WTC11 (cell line): ENCODE data around the gene AHNAK2. TPM values are rescaled to one million over a fixed set of nuclear protein-coding genes. Genes with fewer than 3 reads are reported as not detected.
"Not testable (repeated sequence)": the region's sequence is repeated elsewhere in the genome, so short reads cannot be mapped to it uniquely, and the experiment has no call there.

Experiments
- ATAC-seq: fragments of 200-7000 bp; cut with Tn5 transposase; 2 replicates; pipeline ENCODE4 v1.10.0; 2021; ENCODE audit warnings: mild to moderate bottlenecking, moderate library complexity
- CTCF ChIA-PET: fragments of 300-600 bp; sonication (Branson Sonifier 250); formaldehyde crosslinking; loops from one replicate; lab custom pipeline; 2021; ENCODE audit warnings: antibody characterized with exemption; lab: Charles Lee
- POLR2A ChIA-PET: fragments of 350-600 bp; sonication (Branson Sonifier 250); formaldehyde crosslinking; loops from one replicate; lab custom pipeline; 2021; ENCODE audit warnings: antibody characterized with exemption; lab: Charles Lee
- DNase-seq: peaks from one replicate; pipeline ENCODE4 v3.0.0; 2021; ENCODE audit warnings: low spot score
- H3K27ac Mint-ChIP-seq: 2 replicates; pipeline ENCODE4 v1.8.0; 2021; ENCODE audit warnings: mixed read lengths
- H3K27me3 Mint-ChIP-seq: 2 replicates; pipeline ENCODE4 v1.8.0; 2021; ENCODE audit warnings: low read depth, mild to moderate bottlenecking, moderate library complexity, mixed read lengths
- H3K36me3 Mint-ChIP-seq: 2 replicates; pipeline ENCODE4 v1.8.0; 2021; ENCODE audit warnings: mixed read lengths
- H3K4me1 Mint-ChIP-seq: 2 replicates; pipeline ENCODE4 v1.8.0; 2022; ENCODE audit warnings: mixed read lengths
- H3K4me3 Mint-ChIP-seq: 2 replicates; pipeline ENCODE4 v1.8.0; 2021; ENCODE audit warnings: mild to moderate bottlenecking, moderate library complexity, mixed read lengths
- H3K9me3 Mint-ChIP-seq: 2 replicates; pipeline ENCODE4 v1.8.0; 2021; ENCODE audit warnings: mixed read lengths
- CREM ChIP-seq: sonication (generic); formaldehyde crosslinking; IDR thresholded peaks from 2 replicates; pipeline ENCODE4 v1.8.1; 2022; ENCODE audit warnings: mild to moderate bottlenecking, missing genetic modification reagents, moderate library complexity
- KAT7 ChIP-seq: sonication (generic); formaldehyde crosslinking; IDR thresholded peaks from 2 replicates; pipeline ENCODE4 v1.8.1; 2023; ENCODE audit warnings: missing genetic modification reagents, mild to moderate bottlenecking, borderline replicate concordance
- MYBL2 ChIP-seq: sonication (generic); formaldehyde crosslinking; IDR thresholded peaks from 2 replicates; pipeline ENCODE4 v1.8.1; 2023; ENCODE audit warnings: mild to moderate bottlenecking, moderate library complexity, missing genetic modification reagents
- NFE2L1 ChIP-seq: sonication (generic); formaldehyde crosslinking; IDR thresholded peaks from 2 replicates; pipeline ENCODE4 v1.8.1; 2023; ENCODE audit warnings: missing genetic modification reagents
- TEAD4 ChIP-seq: sonication (generic); formaldehyde crosslinking; IDR thresholded peaks from 2 replicates; pipeline ENCODE4 v1.8.0; 2022; ENCODE audit warnings: mild to moderate bottlenecking, missing genetic modification reagents
- ZNF121 ChIP-seq: sonication (generic); formaldehyde crosslinking; IDR thresholded peaks from 2 replicates; pipeline ENCODE4 v1.8.0; 2023; ENCODE audit warnings: missing genetic modification reagents
- ZNF219 ChIP-seq: sonication (generic); formaldehyde crosslinking; IDR thresholded peaks from 2 replicates; pipeline ENCODE4 v1.8.0; 2023; ENCODE audit warnings: missing genetic modification reagents, mild to moderate bottlenecking, borderline replicate concordance
- total RNA-seq: library from RNA; stranded (reverse); gene quantifications from 3 replicates; pipeline ENCODE4 v1.2.3, GENCODE V29; 2021
- TF ChIP-seq, protein P1 (sequence below): sonication (generic); formaldehyde crosslinking; IDR thresholded peaks from 2 replicates; pipeline ENCODE4 v1.8.0; 2022; ENCODE audit warnings: missing genetic modification reagents
- TF ChIP-seq, protein P2 (sequence below): fragments of 250-450 bp; sonication (Bioruptor Pico); IDR thresholded peaks from 2 replicates; pipeline ENCODE4 v1.8.0; 2021; ENCODE audit warnings: mild to moderate bottlenecking
- TF ChIP-seq, protein P3 (sequence below): sonication (generic); formaldehyde crosslinking; IDR thresholded peaks from 2 replicates; pipeline ENCODE4 v1.8.1; 2023; ENCODE audit warnings: mild to moderate bottlenecking, missing genetic modification reagents, moderate library complexity
- TF ChIP-seq, protein P4 (sequence below): fragments of 200-600 bp; IDR thresholded peaks from 2 replicates; pipeline ENCODE4 v1.8.0; 2022; ENCODE audit warnings: antibody characterized with exemption
- TF ChIP-seq, protein P5 (sequence below): sonication (generic); formaldehyde crosslinking; IDR thresholded peaks from 2 replicates; pipeline ENCODE4 v1.8.1; 2023; ENCODE audit warnings: mild to moderate bottlenecking, moderate library complexity, missing genetic modification reagents

The AHNAK2 gene
- total RNA-seq, 1 experiment from 2014 or later, result 3.5 TPM

DNA sequence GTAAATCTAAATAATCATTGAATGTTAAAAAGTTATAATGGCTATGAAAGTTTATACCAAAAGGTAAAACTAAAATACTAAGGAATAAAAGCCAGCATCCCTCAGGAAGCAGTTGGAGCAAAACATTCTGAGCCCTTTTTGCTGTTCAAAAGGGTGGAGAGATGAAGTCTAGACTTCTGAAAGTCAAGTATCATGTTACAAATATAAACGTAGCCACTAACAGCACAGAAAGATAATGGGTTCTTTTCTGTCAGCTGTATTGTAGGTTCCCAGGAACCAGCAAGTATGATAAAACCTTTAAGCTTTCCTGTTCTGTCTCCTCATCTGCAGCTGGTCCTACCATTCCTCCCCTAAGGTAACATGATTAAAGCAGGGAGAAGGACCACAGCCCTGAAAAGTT lies 69.9 kb downstream of the AHNAK2 start:
- ChIA-PET CTCF (interaction anchor here (0.8 to 1.9 kb wide), 5 partner anchors 10 to 138 kb away, joined by 3 to 5 read pairs (median 4); no protein-coding TSS in a partner anchor), POLR2A (no interaction called here)
- DNase-seq (no peak), ATAC-seq (no peak)
- H3K27ac Mint-ChIP-seq, result no peak overlapping the region
- TF ChIP-seq NFE2L1 (CRISPR knock-in tag) (no peak), ZNF219 (CRISPR knock-in tag) (no peak), ZNF121 (CRISPR knock-in tag) (no peak), MYBL2 (no peak), TEAD4 (no peak), KAT7 (CRISPR knock-in tag) (no peak), CREM (CRISPR knock-in tag) (no peak)
- TF ChIP-seq, protein P1, sequence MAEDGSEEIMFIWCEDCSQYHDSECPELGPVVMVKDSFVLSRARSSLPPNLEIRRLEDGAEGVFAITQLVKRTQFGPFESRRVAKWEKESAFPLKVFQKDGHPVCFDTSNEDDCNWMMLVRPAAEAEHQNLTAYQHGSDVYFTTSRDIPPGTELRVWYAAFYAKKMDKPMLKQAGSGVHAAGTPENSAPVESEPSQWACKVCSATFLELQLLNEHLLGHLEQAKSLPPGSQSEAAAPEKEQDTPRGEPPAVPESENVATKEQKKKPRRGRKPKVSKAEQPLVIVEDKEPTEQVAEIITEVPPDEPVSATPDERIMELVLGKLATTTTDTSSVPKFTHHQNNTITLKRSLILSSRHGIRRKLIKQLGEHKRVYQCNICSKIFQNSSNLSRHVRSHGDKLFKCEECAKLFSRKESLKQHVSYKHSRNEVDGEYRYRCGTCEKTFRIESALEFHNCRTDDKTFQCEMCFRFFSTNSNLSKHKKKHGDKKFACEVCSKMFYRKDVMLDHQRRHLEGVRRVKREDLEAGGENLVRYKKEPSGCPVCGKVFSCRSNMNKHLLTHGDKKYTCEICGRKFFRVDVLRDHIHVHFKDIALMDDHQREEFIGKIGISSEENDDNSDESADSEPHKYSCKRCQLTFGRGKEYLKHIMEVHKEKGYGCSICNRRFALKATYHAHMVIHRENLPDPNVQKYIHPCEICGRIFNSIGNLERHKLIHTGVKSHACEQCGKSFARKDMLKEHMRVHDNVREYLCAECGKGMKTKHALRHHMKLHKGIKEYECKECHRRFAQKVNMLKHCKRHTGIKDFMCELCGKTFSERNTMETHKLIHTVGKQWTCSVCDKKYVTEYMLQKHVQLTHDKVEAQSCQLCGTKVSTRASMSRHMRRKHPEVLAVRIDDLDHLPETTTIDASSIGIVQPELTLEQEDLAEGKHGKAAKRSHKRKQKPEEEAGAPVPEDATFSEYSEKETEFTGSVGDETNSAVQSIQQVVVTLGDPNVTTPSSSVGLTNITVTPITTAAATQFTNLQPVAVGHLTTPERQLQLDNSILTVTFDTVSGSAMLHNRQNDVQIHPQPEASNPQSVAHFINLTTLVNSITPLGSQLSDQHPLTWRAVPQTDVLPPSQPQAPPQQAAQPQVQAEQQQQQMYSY (CRISPR knock-in tag), result no peak
- TF ChIP-seq, protein P2, sequence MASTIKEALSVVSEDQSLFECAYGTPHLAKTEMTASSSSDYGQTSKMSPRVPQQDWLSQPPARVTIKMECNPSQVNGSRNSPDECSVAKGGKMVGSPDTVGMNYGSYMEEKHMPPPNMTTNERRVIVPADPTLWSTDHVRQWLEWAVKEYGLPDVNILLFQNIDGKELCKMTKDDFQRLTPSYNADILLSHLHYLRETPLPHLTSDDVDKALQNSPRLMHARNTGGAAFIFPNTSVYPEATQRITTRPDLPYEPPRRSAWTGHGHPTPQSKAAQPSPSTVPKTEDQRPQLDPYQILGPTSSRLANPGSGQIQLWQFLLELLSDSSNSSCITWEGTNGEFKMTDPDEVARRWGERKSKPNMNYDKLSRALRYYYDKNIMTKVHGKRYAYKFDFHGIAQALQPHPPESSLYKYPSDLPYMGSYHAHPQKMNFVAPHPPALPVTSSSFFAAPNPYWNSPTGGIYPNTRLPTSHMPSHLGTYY, result no peak
- TF ChIP-seq, protein P3, sequence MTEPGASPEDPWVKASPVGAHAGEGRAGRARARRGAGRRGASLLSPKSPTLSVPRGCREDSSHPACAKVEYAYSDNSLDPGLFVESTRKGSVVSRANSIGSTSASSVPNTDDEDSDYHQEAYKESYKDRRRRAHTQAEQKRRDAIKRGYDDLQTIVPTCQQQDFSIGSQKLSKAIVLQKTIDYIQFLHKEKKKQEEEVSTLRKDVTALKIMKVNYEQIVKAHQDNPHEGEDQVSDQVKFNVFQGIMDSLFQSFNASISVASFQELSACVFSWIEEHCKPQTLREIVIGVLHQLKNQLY, result no peak
- TF ChIP-seq, protein P4, sequence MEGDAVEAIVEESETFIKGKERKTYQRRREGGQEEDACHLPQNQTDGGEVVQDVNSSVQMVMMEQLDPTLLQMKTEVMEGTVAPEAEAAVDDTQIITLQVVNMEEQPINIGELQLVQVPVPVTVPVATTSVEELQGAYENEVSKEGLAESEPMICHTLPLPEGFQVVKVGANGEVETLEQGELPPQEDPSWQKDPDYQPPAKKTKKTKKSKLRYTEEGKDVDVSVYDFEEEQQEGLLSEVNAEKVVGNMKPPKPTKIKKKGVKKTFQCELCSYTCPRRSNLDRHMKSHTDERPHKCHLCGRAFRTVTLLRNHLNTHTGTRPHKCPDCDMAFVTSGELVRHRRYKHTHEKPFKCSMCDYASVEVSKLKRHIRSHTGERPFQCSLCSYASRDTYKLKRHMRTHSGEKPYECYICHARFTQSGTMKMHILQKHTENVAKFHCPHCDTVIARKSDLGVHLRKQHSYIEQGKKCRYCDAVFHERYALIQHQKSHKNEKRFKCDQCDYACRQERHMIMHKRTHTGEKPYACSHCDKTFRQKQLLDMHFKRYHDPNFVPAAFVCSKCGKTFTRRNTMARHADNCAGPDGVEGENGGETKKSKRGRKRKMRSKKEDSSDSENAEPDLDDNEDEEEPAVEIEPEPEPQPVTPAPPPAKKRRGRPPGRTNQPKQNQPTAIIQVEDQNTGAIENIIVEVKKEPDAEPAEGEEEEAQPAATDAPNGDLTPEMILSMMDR, result no peak
- TF ChIP-seq, protein P5, sequence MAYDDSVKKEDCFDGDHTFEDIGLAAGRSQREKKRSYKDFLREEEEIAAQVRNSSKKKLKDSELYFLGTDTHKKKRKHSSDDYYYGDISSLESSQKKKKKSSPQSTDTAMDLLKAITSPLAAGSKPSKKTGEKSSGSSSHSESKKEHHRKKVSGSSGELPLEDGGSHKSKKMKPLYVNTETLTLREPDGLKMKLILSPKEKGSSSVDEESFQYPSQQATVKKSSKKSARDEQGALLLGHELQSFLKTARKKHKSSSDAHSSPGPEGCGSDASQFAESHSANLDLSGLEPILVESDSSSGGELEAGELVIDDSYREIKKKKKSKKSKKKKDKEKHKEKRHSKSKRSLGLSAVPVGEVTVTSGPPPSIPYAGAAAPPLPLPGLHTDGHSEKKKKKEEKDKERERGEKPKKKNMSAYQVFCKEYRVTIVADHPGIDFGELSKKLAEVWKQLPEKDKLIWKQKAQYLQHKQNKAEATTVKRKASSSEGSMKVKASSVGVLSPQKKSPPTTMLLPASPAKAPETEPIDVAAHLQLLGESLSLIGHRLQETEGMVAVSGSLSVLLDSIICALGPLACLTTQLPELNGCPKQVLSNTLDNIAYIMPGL, result no peak
- H3K4me1 Mint-ChIP-seq, result no peaks in the 10 kb centered on the region
- H3K36me3 Mint-ChIP-seq, result peaks cover 8% of the 10 kb centered on the region
- no peak overlapping the region for H3K4me3 Mint-ChIP-seq
- peaks cover 44% of the 10 kb centered on the region for H3K27me3 Mint-ChIP-seq
- peaks cover 40% of the 10 kb centered on the region for H3K9me3 Mint-ChIP-seq

DNA sequence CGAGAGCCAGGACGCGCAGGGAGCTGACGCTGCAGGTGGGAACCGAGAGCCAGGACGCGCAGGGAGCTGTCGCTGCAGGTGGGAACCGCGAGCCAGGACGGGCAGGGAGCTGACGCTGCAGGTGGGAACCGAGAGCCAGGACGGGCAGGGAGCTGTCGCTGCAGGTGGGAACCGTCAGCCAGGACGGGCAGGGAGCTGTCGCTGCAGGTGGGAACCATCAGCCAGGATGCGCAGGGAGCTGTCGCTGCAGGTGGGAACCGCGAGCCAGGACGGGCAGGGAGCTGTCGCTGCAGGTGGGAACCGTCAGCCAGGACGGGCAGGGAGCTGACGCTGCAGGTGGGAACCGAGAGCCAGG lies 72.6 kb downstream of the AHNAK2 start:
- ATAC-seq, POLR2A ChIA-PET, H3K4me3 Mint-ChIP-seq, H3K36me3 Mint-ChIP-seq, H3K4me1 Mint-ChIP-seq, DNase-seq, H3K27ac Mint-ChIP-seq: not testable (repeated sequence)
- CTCF ChIA-PET, result interaction anchor here (0.7 kb wide), 1 partner anchor 9 kb away, joined by 4 read pairs; no protein-coding TSS in a partner anchor
- Mint-ChIP-seq H3K9me3 (peaks cover 24% of the 10 kb centered on the region), H3K27me3 (peaks cover 31% of the 10 kb centered on the region)

DNA sequence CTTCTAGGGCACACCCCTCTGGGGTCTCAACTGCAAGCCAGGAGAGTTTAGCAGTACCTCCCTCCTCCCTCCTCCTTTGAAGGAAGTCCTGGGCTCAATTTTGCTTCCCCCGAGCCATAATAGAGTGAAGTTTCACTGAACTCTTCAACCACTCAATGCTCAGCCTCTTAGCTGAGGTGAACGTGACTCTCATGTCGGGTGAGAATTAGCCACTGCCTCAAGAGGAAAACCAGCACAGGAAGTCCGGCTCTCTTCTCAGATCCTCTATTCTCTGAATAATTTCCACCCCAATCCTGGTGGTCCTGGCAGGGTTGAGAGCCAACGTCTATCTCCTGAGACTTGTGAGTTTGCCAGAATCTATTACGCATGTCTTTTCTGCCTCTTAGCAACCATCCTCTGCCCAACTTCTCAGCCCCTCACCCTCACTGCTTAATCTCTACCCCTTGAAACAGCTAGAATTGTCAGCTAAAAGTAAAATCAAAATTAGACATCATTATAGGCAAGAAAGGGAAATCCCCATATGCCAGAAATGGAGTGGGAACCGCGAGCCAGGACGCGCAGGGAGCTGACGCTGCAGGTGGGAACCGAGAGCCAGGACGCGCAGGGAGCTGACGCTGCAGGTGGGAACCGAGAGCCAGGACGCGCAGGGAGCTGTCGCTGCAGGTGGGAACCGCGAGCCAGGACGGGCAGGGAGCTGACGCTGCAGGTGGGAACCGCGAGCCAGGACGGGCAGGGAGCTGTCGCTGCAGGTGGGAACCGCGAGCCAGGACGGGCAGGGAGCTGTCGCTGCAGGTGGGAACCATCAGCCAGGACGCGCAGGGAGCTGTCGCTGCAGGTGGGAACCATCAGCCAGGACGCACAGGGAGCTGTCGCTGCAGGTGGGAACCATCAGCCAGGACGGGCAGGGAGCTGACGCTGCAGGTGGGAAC lies 73.3 kb downstream of the AHNAK2 start:
- POLR2A ChIA-PET, H3K27ac Mint-ChIP-seq, DNase-seq, H3K4me3 Mint-ChIP-seq, H3K36me3 Mint-ChIP-seq, H3K4me1 Mint-ChIP-seq, ATAC-seq: not testable (repeated sequence)
- Mint-ChIP-seq H3K27me3 (peaks cover 31% of the 10 kb centered on the region), H3K9me3 (peaks cover 20% of the 10 kb centered on the region)
- CTCF ChIA-PET, result interaction anchor here (0.7 kb wide), 1 partner anchor 9 kb away, joined by 4 read pairs; no protein-coding TSS in a partner anchor
